GM19025 (cell line): Measurements from ENCODE around the gene SPATA13.

Experiments
- ATAC-seq: cut with Tn5 transposase; IDR thresholded peaks from one replicate; pipeline ENCODE4 v1.9.1; 2021; ENCODE audit warnings: mild to moderate bottlenecking, low read depth, moderate library complexity; ENCODE audit not compliant: unreplicated experiment

SPATA13 gene

DNA sequence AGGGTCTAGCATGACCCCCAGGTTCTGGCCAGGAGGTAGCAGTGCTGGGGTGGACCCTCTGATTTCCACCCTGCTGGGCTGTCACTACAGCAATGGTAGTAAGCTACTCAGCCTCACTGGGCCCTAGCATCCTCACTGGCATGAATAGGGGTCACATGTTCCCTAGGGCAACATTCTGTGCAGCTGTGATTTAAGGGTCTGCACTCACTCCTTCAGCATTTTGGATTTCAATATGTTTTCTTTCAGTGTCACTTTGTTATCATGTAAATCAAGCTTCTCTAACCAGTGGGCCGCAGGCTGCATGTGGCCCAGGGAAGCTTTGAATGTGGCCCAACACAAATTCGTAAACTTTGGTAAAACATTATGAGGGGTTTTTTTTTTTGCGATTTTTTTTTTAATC is 57.8 kb downstream of the SPATA13 start:
- no peak for ATAC-seq

DNA sequence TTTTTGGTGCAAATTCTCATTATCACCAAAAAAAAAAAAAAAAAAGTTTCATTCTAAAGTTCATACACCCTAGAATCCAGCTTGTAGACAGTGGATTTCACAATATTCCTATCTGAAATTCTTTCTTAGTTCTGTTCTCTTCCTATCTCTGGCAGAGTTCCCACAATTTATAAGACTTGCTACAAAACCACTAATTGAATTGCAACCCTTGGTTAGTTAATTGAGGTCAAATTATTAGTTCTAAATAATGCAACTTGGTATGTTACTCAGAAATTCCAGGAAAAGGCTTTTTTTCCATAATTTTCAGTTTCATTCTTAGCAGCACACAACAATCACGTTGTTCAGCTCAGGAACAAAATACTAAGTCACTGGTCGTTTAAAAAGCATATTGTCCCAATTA is 58.5 kb downstream of the SPATA13 start:
- ATAC-seq = no peak

DNA sequence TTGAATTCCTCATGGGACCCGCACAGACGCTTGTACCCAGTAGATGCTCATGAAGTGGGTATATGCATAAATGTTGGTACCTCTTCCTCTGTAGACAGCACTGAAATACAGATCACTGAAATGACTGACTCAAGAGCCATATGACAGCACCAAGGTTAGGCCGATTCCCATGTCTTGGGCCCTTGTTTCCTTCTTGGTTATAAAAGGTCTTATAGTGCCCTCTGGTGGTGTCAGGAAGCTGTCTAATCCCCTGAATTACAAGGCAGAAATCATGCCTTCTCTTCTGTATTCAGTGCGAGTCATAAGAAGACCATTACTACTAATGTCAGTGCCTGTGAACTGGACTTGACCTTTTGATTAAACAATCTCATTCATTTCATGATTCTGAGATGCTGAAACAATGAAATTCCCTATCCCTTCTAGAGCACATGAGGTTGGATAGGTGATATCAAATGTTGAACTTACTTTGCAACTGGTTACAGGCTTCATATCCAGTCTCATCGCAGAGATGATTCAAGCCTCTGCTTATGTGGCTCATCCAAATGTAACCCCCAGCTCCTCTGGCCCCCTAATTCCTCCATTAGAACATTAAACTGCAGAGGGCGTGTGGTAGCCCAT is 59.7 kb downstream of the SPATA13 start:
- no peak for ATAC-seq

DNA sequence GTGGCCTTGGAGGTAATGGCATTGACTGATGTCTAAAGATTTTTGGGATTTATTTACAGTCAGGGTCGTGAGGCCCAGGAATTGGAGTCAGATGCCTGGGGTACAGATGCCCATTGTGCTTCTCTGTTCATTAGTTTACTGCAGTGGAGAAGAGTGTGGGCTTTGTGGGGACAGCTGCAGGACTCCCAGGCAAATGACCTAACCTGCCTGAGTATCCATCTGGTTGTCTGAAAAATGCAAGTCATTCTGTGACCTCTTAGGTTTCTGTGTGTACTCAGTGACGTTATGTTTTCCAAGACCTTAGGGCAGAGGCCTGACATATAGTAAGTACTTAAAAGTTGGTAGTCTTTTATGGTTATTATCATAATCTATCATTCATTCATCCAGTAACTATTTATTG is 60.5 kb downstream of the SPATA13 start:
- ATAC-seq = no peak

DNA sequence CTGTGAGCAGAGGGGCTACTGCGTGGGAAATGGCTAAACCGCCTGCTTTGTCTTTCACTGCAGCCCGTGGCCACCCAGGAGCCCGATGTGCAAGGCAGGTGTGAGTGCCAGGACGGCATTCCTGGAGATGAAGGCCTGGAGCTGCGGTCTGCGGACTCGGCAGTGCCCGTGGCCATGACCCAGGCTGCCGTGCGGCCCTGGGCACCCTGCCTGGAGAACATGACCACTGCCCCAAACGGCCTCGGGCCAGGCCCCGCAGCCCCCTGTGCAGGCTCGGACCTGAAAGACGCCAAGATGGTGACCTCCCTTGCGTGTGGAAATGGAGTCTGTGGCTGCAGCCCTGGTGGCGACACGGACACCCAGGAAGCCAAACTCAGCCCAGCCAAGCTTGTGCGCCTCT is 62.2 kb downstream of the SPATA13 start:
- no peak for ATAC-seq

DNA sequence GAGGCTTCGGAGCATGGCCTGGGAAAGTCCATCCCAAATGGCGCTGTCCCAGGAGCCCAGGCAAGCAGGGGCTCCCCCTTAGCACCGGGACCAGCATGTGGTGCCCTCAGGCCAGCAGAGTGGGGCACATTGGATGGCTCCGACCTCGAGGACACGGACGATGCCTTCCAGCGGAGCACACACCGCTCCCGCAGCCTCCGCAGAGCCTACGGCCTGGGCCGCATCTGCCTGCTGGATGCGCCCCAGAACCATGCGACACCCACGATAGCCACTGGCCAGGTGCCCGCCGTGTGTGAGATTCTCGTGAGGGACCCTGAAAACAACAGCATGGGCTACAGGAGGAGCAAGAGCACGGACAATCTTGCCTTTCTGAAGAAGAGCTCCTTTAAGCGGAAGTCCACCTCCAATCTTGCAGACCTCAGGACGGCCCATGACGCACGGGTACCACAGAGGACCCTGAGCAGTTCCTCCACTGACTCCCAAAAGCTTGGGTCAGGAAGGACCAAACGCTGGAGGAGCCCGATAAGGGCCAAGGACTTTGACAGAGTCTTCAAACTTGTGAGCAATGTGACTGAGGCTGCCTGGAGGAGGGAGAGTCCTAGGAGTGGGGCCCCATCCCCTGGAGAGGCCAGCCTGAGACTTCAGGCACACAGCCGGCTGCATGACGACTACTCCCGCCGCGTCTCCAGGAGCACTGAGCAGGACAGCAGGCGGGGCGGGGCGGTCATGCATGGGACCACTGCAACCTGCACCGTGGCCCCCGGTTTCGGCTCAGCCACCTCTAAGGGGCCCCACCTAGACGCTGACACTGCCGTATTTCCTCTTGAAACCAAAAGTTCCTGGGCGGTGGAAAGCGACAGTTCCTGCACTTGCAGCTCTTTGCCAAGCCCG is 63.1 kb downstream of the SPATA13 start:
- ATAC-seq = no peak

DNA sequence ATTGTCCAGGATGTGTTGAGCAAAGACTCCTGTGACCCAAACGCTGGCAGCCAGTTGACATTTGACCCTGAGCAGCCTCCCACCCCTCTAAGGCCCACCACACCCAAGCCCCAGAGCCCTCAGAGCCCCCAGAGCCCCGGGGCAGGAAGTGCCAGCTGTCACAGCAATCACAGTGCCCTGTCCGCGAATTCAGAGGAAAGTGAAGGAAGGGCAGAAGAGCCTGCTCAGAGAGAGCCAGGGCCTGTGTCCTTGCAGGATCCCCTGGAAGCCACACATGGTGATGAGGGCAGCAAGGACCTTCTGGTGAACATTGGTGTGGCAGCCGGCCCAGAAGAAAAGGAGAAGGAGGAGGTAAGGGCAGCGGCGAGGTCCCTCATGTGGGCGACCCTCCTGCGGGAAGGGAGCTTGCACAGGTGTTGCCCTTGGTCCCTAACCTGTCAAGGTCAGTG is 63.7 kb downstream of the SPATA13 start:
- no peak for ATAC-seq

DNA sequence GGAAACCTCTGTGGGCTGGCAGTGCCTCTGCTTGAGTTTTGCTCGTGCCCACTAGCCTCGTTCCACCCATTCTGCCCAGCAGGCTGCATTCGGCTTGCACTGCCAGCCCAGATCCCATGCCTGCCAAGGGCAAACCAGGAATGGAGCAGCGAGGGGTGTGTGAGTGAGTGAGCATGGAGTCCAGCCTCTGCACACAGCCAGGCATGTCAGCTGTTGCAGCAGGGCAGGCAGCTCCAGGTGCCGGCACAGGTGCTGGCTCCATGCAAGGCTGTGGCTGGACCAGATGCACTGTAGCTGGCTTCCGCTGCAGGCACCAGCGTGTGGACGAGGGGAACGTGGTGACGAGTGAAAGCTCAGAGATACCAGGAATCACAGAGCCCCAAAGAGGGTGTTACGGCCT is 64.5 kb downstream of the SPATA13 start:
- no peak for ATAC-seq

DNA sequence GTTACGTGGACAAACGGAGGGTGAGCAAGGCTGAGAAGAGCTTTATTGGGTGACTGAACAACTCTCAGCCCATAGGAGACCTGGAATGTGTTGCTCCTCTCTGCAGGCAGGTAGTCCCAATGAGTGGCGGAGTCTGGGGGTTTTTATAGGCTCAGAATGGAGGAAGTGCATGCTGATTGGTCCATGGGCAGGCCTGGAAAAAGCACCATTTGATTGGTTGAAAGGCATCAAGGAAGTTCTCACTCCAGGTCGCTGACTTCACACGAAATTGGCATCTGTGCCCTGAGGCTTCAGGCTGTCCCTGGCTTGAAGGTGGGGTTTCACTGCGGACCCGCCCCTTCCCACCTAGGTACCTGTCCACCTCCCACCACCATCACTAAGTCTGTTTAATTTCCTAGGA is 65.4 kb downstream of the SPATA13 start:
- ATAC-seq = no peak

DNA sequence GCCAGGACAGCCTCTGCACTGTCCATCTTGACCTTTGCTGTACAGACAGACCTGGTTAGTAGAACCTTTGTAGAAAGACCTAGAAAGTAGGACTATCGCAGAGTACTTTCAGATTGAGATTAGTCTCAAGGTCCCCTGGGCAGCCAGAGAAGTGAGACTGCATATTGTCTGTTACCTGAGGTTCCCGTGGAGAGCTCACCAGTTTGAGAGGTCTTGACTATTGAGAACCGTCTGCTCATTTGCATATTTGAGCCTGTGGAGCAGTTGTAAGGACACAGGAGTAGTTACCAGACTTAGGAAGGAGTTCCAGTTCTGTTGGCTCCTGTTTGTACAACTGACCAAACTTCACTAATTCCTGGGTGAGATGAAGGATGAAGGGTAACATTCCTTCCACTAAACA is 66.2 kb downstream of the SPATA13 start:
- ATAC-seq = no peak

DNA sequence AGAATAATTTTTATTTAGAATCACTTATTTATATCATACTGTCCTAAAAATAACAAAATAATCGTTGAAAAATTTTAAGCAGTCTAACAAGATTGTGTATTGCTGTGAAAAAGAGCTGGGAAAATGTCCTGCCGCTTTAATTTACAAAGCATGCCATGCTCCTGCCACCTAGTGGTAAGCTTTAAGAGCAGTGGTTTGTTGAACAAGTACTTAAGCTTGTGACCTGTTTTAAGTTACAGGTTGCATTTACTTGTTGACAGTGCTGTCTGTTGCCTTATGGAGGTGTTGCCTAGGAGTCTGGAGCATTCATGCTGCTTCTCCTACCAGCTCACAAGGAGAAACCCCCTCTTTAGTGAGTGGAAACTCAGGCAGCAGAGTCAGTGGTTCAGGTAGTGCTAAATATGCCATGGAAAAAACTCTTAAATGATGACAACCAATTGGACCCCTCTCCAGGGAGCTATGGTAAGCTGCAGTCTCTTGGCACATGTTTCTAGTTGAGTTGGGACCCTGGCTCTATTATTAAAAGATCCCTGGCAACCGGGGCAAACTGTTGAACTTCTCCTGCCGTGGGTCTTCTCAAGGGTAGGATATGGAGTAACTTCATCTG is 68.4 kb downstream of the SPATA13 start:
- no peak for ATAC-seq

DNA sequence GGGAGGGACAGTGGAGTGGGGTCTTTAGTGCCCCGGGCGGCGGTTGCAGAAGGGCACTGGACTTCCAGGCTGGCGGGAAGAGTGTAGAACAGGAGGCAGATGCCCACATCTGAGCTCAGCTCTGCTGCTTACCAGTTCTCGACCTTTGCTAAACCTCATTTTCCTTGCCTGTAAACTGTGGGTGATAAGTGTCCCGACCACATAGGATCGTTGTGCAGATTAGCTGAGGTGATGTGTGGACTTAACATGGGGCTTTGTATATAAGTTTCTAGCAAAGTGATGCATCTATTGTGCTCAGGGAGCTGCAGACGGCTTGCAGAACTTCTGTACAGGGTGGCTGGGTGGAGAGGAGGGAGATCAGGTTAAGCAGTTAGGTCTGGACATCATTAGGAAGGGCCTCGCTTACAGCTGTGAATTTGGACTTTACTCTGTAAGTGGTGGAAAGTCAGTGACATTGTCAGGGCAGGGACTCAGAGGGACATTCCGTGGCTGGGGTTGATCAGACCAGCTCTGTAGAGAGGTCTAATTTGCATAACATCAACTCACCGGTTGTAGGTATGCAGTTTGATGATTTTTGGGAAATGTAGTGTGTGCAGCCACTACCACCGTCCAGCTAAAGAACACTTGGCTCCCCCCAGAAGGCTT is 70.0 kb downstream of the SPATA13 start:
- no peak for ATAC-seq

DNA sequence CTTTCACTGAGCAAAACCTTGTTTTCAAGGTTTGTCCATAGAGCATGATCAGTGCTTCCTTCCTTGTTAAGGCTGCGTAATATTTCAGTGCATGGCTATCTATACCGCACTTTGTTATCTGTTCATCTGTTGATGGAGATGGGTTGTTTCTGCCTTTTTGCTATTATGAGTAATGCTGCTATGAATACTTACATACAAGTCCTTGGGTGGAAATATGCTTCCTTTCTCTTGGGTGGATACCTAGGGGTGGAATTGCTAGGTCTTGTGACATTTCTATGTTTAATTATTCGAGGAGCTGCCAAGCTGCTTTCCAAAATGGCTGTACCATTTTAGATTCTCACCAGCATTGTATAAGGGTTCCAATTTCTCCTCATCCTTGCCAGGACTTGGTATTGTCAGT is 70.9 kb downstream of the SPATA13 start:
- no peak for ATAC-seq

DNA sequence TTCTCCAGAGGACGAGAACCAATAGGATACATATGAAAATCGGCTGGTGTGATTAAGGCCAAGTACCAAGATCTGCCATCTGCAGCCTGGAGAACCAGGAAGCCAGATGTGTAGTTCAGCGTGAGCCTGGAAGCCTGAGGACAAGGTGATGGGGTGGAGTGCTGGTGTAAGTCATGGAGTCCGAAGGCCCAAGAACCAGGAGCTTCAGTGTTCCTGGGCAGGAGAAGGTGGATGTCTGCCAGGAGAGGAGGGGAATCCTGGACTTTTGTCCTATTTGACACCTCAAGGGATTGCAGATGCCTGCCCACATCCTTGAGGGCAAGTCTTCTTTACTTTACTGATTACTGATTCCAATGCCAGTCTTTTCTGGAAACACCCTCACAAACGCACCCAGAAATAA is 71.5 kb downstream of the SPATA13 start:
- ATAC-seq = no peak

DNA sequence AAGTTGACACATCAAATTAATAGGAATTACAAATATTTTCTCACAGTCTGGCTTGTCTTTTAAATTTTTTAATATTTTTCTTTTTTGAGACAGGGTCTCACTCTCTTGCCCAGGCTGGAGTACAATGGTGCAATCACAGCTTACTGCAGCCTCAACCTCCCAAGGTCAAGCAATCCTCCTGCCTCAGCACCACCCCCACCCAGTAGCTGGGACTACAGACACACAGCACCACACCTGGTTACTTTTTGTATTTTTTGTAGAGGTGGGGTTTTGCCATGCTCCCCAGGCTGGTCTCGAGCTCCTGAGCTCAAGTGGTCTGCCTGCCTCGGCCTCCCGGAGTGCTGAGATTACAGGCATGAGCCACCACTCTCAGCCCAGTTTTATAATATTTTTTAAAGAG is 72.0 kb downstream of the SPATA13 start:
- no peak for ATAC-seq

DNA sequence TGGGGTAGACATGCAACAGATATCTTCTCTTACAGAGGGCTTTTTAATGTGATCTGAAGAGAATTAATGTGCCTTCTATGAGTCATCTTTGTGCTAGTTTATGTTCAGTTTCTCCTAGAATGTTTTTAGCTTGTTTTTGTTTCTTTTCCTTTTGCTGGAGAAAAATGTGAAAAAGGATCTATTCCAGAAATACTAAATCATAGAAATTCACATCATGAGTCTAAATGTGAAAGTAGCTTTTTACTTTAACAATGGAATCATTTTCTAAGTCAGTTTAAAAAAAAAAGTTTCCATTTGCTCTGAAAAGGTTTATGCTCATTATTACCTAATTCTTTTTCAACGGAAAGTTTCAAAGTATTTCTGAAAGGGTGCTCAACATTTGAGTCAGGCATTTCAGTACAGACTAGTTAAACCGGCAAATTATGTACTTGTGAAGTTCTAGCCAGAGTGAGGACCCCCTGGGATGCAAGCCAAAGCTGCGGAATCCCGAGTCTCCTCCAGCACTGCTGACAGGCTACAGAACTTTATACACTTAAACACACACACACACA is 72.9 kb downstream of the SPATA13 start:
- ATAC-seq = no peak

DNA sequence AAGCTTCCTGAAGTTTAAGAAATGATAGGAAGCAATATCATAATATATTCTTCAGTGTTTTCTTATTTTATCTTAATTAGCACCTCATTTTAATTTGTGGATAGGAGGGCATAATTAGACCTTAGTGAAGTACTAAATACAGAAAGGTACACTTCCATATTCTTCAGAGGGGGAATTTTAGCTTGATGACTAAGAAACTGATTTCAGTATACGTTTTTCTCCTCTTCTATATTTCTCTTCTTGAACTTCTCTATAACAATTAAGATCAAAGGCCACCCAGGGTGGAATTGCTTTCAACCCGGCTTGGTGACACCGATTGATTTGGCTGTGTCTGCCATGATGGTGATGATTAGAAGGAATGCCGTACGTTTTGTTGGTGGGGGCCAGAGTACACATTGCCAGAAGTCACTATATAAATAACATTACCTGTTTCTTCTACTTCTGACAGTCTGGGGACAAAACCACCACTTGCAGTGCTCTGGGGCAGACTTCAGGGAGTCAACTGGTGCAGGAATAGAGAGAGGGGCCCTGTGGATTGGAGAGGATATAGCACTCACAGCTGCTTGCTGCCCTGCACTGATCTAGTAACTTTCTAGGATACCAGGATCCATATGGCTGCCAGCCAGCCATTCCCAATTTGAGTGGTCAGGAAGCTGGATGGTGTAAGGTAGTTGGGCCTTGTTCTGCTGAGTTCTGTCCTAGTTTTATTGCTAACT is 73.8 kb downstream of the SPATA13 start:
- ATAC-seq = no peak

DNA sequence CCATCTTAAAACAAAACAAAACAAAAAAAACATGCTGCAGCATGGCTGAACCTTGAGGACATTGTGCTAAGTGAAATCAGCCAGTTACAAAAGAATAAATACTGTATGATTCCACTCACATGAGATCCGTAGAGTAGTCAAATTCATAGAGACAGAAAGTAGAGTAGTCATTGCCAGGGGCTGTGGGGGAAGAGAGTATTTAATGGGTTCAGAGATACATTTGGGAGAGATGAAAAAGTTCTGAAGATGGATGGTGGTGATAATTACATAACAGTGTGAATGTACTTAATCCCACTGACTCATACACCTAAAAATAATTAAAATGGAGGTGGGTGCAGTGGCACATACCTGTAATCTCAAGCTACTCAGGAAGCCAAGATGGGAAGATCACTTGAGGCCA is 76.8 kb downstream of the SPATA13 start:
- ATAC-seq = no peak

DNA sequence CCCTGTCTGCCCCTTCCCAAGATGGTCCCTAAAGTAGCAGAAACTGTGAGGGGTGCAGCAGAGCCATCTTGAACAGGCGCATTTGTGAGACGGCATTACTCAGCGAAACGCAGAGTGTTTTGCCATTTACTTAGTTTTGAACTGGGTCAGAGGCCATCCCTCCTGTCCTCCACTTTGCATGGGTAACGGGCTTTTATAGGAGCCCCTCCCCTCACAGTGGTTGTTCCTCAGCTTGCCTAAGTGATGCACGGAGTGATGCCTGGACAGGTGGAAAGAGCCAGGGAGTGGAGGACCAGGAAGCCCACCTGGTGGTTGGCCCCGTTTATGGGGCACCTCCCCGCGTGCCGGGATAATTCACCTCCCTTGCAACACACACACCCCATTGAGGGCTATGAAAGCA is 80.8 kb downstream of the SPATA13 start:
- ATAC-seq = no peak

DNA sequence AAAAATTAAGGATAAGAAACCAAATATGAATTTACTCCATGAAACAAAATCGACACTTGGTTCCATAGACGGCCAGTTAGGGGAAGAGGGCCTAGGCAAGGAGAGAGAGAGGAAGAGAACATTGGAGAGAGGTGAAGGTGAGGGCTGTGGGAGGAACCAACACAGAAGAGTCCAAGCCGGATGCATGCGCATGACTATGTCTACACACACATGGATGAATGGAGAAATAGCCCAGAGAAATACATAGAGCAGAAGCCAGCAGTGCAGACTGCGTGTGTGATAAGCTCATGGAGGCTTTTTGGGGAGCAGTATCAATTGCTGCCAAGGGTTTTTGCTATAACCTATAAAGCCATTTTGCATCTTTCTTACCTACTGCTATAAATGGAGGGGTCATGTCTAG is 81.6 kb downstream of the SPATA13 start:
- no peak for ATAC-seq
